H1 (cell line): ENCODE measurements around the gene SMARCA4. TPM values are rescaled to one million over a fixed set of nuclear protein-coding genes. Genes with fewer than 3 reads are reported as not detected.

Experiments used
- CTCF ChIA-PET: fragments of 300-600 bp; sonication (Branson Sonifier 250); formaldehyde crosslinking; loops from one replicate; lab custom pipeline; 2021; ENCODE audit not compliant: partially characterized antibody; lab: Charles Lee
- POLR2A ChIA-PET: fragments of 300-600 bp; sonication (Branson Sonifier 250); formaldehyde crosslinking; loops from one replicate; lab custom pipeline; 2021; ENCODE audit warnings: inconsistent platforms; ENCODE audit not compliant: partially characterized antibody; lab: Charles Lee
- DNase-seq, 2 experiments: peaks; one replicate each; pipeline versions ENCODE4 v3.0.0 to v3.0.0-alpha.2; 2010 to 2022; ENCODE audit warnings: low spot score in 2 of 2, low read depth in 1 of 2, mixed read lengths in 1 of 2
- FAIRE-seq: peaks from 2 replicates; lab custom pipeline; 2011; peaks lifted over from hg19 to GRCh38; lab: Jason Lieb, UNC
- H2AFZ ChIP-seq: 2 replicates; pipeline ENCODE4 v1.8.1; 2012; ENCODE audit warnings: low read length, inconsistent platforms
- H2AK5ac ChIP-seq: 2 replicates; pipeline ENCODE4 v1.6.1; 2013; ENCODE audit warnings: low read depth, low read length
- H2BK120ac ChIP-seq: replicated peaks from 2 replicates; pipeline ENCODE3; 2013; ENCODE audit warnings: low read depth, low read length, inconsistent platforms
- H2BK12ac ChIP-seq: 2 replicates; pipeline ENCODE4 v1.6.1; 2013; ENCODE audit warnings: low read depth, low read length
- H2BK15ac ChIP-seq: 2 replicates; pipeline ENCODE4 v1.6.1; 2013; ENCODE audit warnings: low read length
- H2BK20ac ChIP-seq: 2 replicates; pipeline ENCODE4 v1.6.1; 2013; ENCODE audit warnings: low read length
- H2BK5ac ChIP-seq: 2 replicates; pipeline ENCODE4 v1.6.1; 2013; ENCODE audit warnings: low read depth, low read length
- H3K14ac ChIP-seq: 2 replicates; pipeline ENCODE4 v1.6.1; 2013; ENCODE audit warnings: inconsistent platforms; ENCODE audit not compliant: insufficient read length
- H3K18ac ChIP-seq: 2 replicates; pipeline ENCODE4 v1.6.1; 2013; ENCODE audit warnings: low read length; ENCODE audit errors: extremely low read depth
- H3K23ac ChIP-seq: 2 replicates; pipeline ENCODE4 v1.6.1; 2013; ENCODE audit warnings: inconsistent platforms; ENCODE audit not compliant: insufficient read length
- H3K23me2 ChIP-seq: 2 replicates; pipeline ENCODE4 v1.6.1; 2013; ENCODE audit warnings: low read depth, low read length
- H3K27ac ChIP-seq: 2 replicates; pipeline ENCODE4 v1.6.1; 2011; ENCODE audit warnings: low read depth, low read length, inconsistent platforms
- H3K27me3 ChIP-seq, 4 experiments: replicated peaks in 1 of 4; 1 replicate in 1 of 4; 2 replicates in 3 of 4; pipeline versions ENCODE4 v1.6.1 to v1.8.1; 2011 to 2013; ENCODE audit warnings: low read length in 3 of 4, mild to moderate bottlenecking in 3 of 4, inconsistent platforms in 2 of 4, mixed read lengths in 2 of 4, moderate library complexity in 1 of 4; ENCODE audit not compliant: control insufficient read depth in 3 of 4, insufficient read depth in 3 of 4; ENCODE audit errors: extremely low read depth in 1 of 4
- H3K36me3 ChIP-seq, 4 experiments: 2 replicates each; pipeline versions ENCODE4 v1.6.1 to v1.8.1; 2011 to 2013; ENCODE audit warnings: mild to moderate bottlenecking in 4 of 4, low read length in 3 of 4, moderate library complexity in 2 of 4, control low read depth in 1 of 4, inconsistent platforms in 1 of 4; ENCODE audit not compliant: insufficient read depth in 4 of 4, control insufficient read depth in 2 of 4
- H3K4ac ChIP-seq: replicated peaks from 2 replicates; pipeline ENCODE3; 2013; ENCODE audit warnings: low read length, low read depth, mixed read lengths, inconsistent platforms; ENCODE audit not compliant: insufficient read length
- H3K4me1 ChIP-seq, 4 experiments: replicated peaks in 1 of 4; 1 replicate in 1 of 4; 2 replicates in 3 of 4; pipeline versions ENCODE4 v1.6.1 to v1.8.1; 2011 to 2013; ENCODE audit warnings: low read length in 3 of 4, inconsistent platforms in 2 of 4, mixed read lengths in 1 of 4; ENCODE audit not compliant: insufficient read depth in 4 of 4, control insufficient read depth in 3 of 4
- H3K4me2 ChIP-seq, 2 experiments: 2 replicates each; pipeline versions ENCODE4 v1.6.1 to v1.8.1; 2011 to 2013; ENCODE audit warnings: low read depth in 2 of 2, low read length in 2 of 2, control low read depth in 1 of 2, inconsistent platforms in 1 of 2, mild to moderate bottlenecking in 1 of 2; ENCODE audit not compliant: insufficient read depth in 1 of 2
- H3K4me3 ChIP-seq, 4 experiments: fragments of 200-600, 300-600 bp in 1 of 4; sonication (generic), shearing (Covaris generic), sonication (Bioruptor Twin) in 1 of 4; 2 replicates each; pipeline versions ENCODE4 v1.5.1 to v1.8.1; 2011 to 2016; ENCODE audit warnings: low read length in 4 of 4, low read depth in 3 of 4, control low read depth in 2 of 4, inconsistent platforms in 2 of 4, mild to moderate bottlenecking in 2 of 4, mixed read lengths in 1 of 4, moderate library complexity in 1 of 4; ENCODE audit not compliant: insufficient read depth in 2 of 4; ENCODE audit errors: extremely low read depth in 1 of 4
- H3K56ac ChIP-seq: replicated peaks from 2 replicates; pipeline ENCODE3; 2013; ENCODE audit warnings: low read depth, mild to moderate bottlenecking, mixed read lengths, low read length, inconsistent platforms; ENCODE audit not compliant: insufficient read length
- H3K79me1 ChIP-seq: 2 replicates; pipeline ENCODE4 v1.6.1; 2013; ENCODE audit warnings: low read depth, low read length, control low read depth
- H3K79me2 ChIP-seq, 2 experiments: 2 replicates each; pipeline versions ENCODE4 v1.6.1 to v1.8.1; 2012 to 2013; ENCODE audit warnings: low read length in 2 of 2, mild to moderate bottlenecking in 2 of 2, inconsistent platforms in 1 of 2; ENCODE audit not compliant: insufficient read depth in 2 of 2, control insufficient read depth in 1 of 2
- H3K9ac ChIP-seq, 4 experiments: replicated peaks in 1 of 4; 1 replicate in 1 of 4; 2 replicates in 3 of 4; pipeline versions ENCODE4 v1.6.1 to v1.8.1; 2011 to 2013; ENCODE audit warnings: low read depth in 3 of 4, low read length in 3 of 4, control low read depth in 2 of 4, mild to moderate bottlenecking in 2 of 4, moderate library complexity in 2 of 4, inconsistent platforms in 1 of 4; ENCODE audit errors: extremely low read depth in 1 of 4
- H3K9me3 ChIP-seq, 2 experiments: 2 replicates each; pipeline versions ENCODE4 v1.6.1 to v1.8.1; 2012 to 2013; ENCODE audit warnings: mild to moderate bottlenecking in 2 of 2, moderate library complexity in 2 of 2, control low read depth in 1 of 2, inconsistent platforms in 1 of 2, low read depth in 1 of 2, low read length in 1 of 2, mixed read lengths in 1 of 2; ENCODE audit not compliant: insufficient read depth in 2 of 2
- H4K20me1 ChIP-seq, 2 experiments: replicated peaks in 1 of 2; 2 replicates each; pipeline versions ENCODE3 to v1.8.1; 2011 to 2013; ENCODE audit warnings: inconsistent platforms in 2 of 2, low read length in 2 of 2, mild to moderate bottlenecking in 1 of 2; ENCODE audit not compliant: insufficient read depth in 2 of 2, control insufficient read depth in 1 of 2
- H4K5ac ChIP-seq: 2 replicates; pipeline ENCODE4 v1.6.1; 2013; ENCODE audit warnings: low read length, low read depth, mixed read lengths, inconsistent platforms; ENCODE audit not compliant: insufficient read length
- H4K8ac ChIP-seq: 2 replicates; pipeline ENCODE4 v1.8.0; 2013; ENCODE audit warnings: mild to moderate bottlenecking, moderate library complexity, low read length, inconsistent platforms; ENCODE audit not compliant: insufficient read depth; ENCODE audit errors: extremely low read depth
- H4K91ac ChIP-seq: replicated peaks from 2 replicates; pipeline ENCODE3; 2013; ENCODE audit warnings: low read length, mixed read lengths, inconsistent platforms; ENCODE audit not compliant: insufficient read length
- YY1 ChIP-seq: IDR thresholded peaks from 2 replicates; pipeline ENCODE4 v1.6.1; 2011; ENCODE audit warnings: low read depth, mild to moderate bottlenecking, low read length
- WGBS, 2 experiments: shearing (Covaris generic) in 1 of 2; methylation state at CpG; one replicate each; pipeline versions ENCODE4 v1.1.6 to v1.1.7; 2013 to 2015; ENCODE audit warnings: low lambda C conversion rate in 2 of 2, mixed read lengths in 2 of 2, inconsistent platforms in 1 of 2, low coverage in 1 of 2, missing lambda C conversion rate in 1 of 2; ENCODE audit not compliant: insufficient replicate concordance in 2 of 2, insufficient coverage in 1 of 2, insufficient read length in 1 of 2; ENCODE audit errors: extremely low coverage in 1 of 2, missing lambda C conversion rate in 1 of 2; 5-methylcytosine and 5-hydroxymethylcytosine counted together
- polyA plus RNA-seq, 7 experiments: library from polyadenylated mRNA; depleted of rRNA in 3 of 7; stranded (reverse) in 5 of 7; unstranded in 2 of 7; fragments of >200 nt in 5 of 7; fragments of 200-250 nt in 2 of 7; gene quantifications; 1 replicate in 5 of 7; 2 replicates in 1 of 7; 4 replicates in 1 of 7; pipeline versions ENCODE4 v1.2.1 to v1.2.3, GENCODE V29; 2011 to 2013; ENCODE audit warnings: missing spikeins in 2 of 7, mixed read lengths in 2 of 7
- total RNA-seq: library from RNA; stranded (reverse); fragmentation: NEBNext Ultra II Directional; extraction: Animal tissue kit (Norgen Biotek cat#: 25700); gene quantifications from 2 replicates; pipeline ENCODE4 v1.2.1, GENCODE V29; 2021
- TF ChIP-seq, protein P1 (sequence below): IDR thresholded peaks from 2 replicates; pipeline ENCODE4 v1.6.1; 2011; ENCODE audit warnings: low read length, improper control_type of control experiment

The SMARCA4 gene
- total and polyA plus RNA-seq, 2 of the 8 experiments (the other 6 are each of a cell fraction or from before 2014, with no cell fraction given): 86.4 to 263 TPM

DNA sequence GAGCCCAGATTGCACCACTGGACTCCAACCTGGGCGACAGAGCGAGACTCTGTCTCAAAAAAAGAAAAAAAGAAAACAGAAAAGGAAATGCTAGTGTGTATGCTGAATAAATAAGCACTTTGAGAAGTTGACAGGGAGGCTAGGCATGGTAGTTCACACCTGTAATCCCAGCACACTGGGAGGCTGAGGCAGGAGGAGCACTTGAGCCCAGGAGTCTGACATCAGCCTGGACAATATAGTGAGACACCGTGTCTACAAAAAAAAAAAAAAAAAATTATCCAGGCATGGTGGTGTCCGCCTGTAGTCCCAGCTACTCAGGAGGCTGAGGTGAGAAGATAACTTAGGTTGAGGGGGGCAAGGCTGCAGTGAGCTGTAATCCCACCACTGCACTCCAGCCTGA lies 109.3 kb downstream of the SMARCA4 start:
- POLR2A ChIA-PET: interaction anchor here (0.6 to 1.7 kb wide), 4 partner anchors 13 to 35 kb away, joined by 3 to 11 read pairs (median 3); partner anchors contain the start of gene LDLR
- Histone ChIP-seq H3K79me2 (no peaks in the 10 kb centered on the region), H3K27me3 (no peaks in the 10 kb centered on the region), H3K56ac (no peak overlapping the region), H4K8ac (no peak overlapping the region), H3K9me3 (no peaks in the 10 kb centered on the region), H3K4me3 (no peak overlapping the region), H4K91ac (no peak overlapping the region), H3K23ac (no peak overlapping the region), H2BK12ac (no peak overlapping the region), H3K23me2 (no peaks in the 10 kb centered on the region), H3K4me2 (no peak overlapping the region), H3K14ac (no peak overlapping the region), H3K36me3 (peaks cover 0 to 10% (median 0%) of the 10 kb centered on the region in 4 experiments; a peak in 1 of 8 replicates), H2AK5ac (0 out of 2 replicates have a peak overlapping the region, but pooled peaks have one; percentile 24), H3K4me1 (peaks cover 0 to 3% (median 0%) of the 10 kb centered on the region in 4 experiments; a peak in 1 of 7 replicates), H2BK120ac (no peak overlapping the region), H2BK20ac (no peak overlapping the region), H3K9ac (no peak overlapping the region), H3K79me1 (no peaks in the 10 kb centered on the region), H4K20me1 (no peaks in the 10 kb centered on the region), H2BK15ac (no peak overlapping the region), H4K5ac (no peak overlapping the region), H2AFZ (no peak overlapping the region), H3K4ac (no peak overlapping the region), H3K27ac (no peak overlapping the region), H3K18ac (no peak overlapping the region), H2BK5ac (no peak overlapping the region)
- FAIRE-seq (no peak), DNase-seq (no peak)
- TF ChIP-seq YY1: no peak
- TF ChIP-seq, protein P1, sequence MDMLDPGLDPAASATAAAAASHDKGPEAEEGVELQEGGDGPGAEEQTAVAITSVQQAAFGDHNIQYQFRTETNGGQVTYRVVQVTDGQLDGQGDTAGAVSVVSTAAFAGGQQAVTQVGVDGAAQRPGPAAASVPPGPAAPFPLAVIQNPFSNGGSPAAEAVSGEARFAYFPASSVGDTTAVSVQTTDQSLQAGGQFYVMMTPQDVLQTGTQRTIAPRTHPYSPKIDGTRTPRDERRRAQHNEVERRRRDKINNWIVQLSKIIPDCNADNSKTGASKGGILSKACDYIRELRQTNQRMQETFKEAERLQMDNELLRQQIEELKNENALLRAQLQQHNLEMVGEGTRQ: no peak
- 98% methylated on average over 4 of the region's 4 CpGs; no CpG with 5 or more reads in 1 of the 2 experiments for WGBS, 2 experiments
- CTCF ChIA-PET: interaction anchor here (0.7 kb wide), 1 partner anchor 35 kb away, joined by 4 read pairs; no protein-coding TSS in a partner anchor
